GM19043 (cell line): ENCODE results near the gene SLC35E3.

Experiments used
- ATAC-seq: cut with Tn5 transposase; IDR thresholded peaks from one replicate; pipeline ENCODE4 v1.9.1; 2021; ENCODE audit warnings: low read depth; ENCODE audit not compliant: unreplicated experiment

The SLC35E3 gene

GRCh38 chr12:68768431-68768939 lies 22.5 kb downstream of the SLC35E3 start:
- no peak for ATAC-seq

- no peak for ATAC-seq
These were observed 24.0 kb downstream of the SLC35E3 start for GRCh38 chr12:68769941-68770340.

- no peak for ATAC-seq
These were observed 25.4 kb downstream of the SLC35E3 start for GRCh38 chr12:68771223-68771925.

- peak; percentile 56 for ATAC-seq
These were observed 26.7 kb downstream of the SLC35E3 start for GRCh38 chr12:68772714-68773113.

GRCh38 chr12:68773582-68773981 lies 27.6 kb downstream of the SLC35E3 start:
- no peak for ATAC-seq

- no peak for ATAC-seq
These were observed 29.2 kb downstream of the SLC35E3 start for GRCh38 chr12:68775121-68775630.

GRCh38 chr12:68776976-68777610 lies 31.1 kb downstream of the SLC35E3 start:
- no peak for ATAC-seq

GRCh38 chr12:68779280-68779679 lies 33.3 kb downstream of the SLC35E3 start:
- ATAC-seq: no peak

GRCh38 chr12:68780731-68781130 lies 34.8 kb downstream of the SLC35E3 start:
- ATAC-seq: no peak

- ATAC-seq: no peak
These were observed 35.8 kb downstream of the SLC35E3 start for GRCh38 chr12:68781728-68782127.

GRCh38 chr12:68784015-68784414 lies 38.0 kb downstream of the SLC35E3 start:
- ATAC-seq: no peak

GRCh38 chr12:68785358-68785757 lies 39.4 kb downstream of the SLC35E3 start:
- ATAC-seq: no peak

GRCh38 chr12:68785823-68786222 lies 39.8 kb downstream of the SLC35E3 start:
- no peak for ATAC-seq

- ATAC-seq: no peak
These were observed 41.0 kb downstream of the SLC35E3 start for GRCh38 chr12:68786929-68787328.

- no peak for ATAC-seq
These were observed 42.7 kb downstream of the SLC35E3 start for GRCh38 chr12:68788554-68789143.

GRCh38 chr12:68789144-68789878 lies 43.3 kb downstream of the SLC35E3 start:
- no peak for ATAC-seq

- no peak for ATAC-seq
These were observed 44.3 kb downstream of the SLC35E3 start for GRCh38 chr12:68790081-68790951.

GRCh38 chr12:68790952-68791234 lies 44.9 kb downstream of the SLC35E3 start:
- no peak for ATAC-seq

- ATAC-seq: no peak
These were observed 46.0 kb downstream of the SLC35E3 start for GRCh38 chr12:68791897-68792481.

- peak; percentile 94 for ATAC-seq
These were observed 47.0 kb downstream of the SLC35E3 start for GRCh38 chr12:68792952-68793351.
